Activated CD8-positive, alpha-beta T cell treated with anti-CD3 and anti-CD28 coated beads, Interleukin-2, amount 10 ng/mL, durations not matched to agents 7 days and 5 days (primary cell): Measurements from ENCODE around the gene BTBD7. TPM values are rescaled to one million over a fixed set of nuclear protein-coding genes. Genes with fewer than 3 reads are reported as not detected.

Source experiments
- ATAC-seq: fragments of 150-1000 bp; cut with Tn5 transposase; one replicate; pipeline ENCODE4 v1.10.0; 2021; ENCODE audit warnings: moderate library complexity
- CTCF ChIA-PET: fragments of 350-600 bp; sonication (Branson Sonifier 250); formaldehyde crosslinking; loops from one replicate; lab custom pipeline; 2021; ENCODE audit warnings: antibody characterized with exemption; lab: Charles Lee
- POLR2A ChIA-PET: fragments of 350-600 bp; sonication (Branson Sonifier 250); formaldehyde crosslinking; loops from one replicate; lab custom pipeline; 2021; ENCODE audit warnings: antibody characterized with exemption; lab: Charles Lee
- DNase-seq: peaks from one replicate; pipeline ENCODE4 v3.0.0-alpha.2; 2020
- H3K27ac Mint-ChIP-seq: one replicate; pipeline ENCODE4 v1.8.0; 2021; ENCODE audit warnings: mild to moderate bottlenecking, mixed read lengths
- H3K27me3 Mint-ChIP-seq: one replicate; pipeline ENCODE4 v1.8.0; 2021; ENCODE audit warnings: low read depth, mixed read lengths
- H3K36me3 Mint-ChIP-seq: one replicate; pipeline ENCODE4 v1.8.0; 2021; ENCODE audit warnings: low read depth, mixed read lengths
- H3K4me1 Mint-ChIP-seq: one replicate; pipeline ENCODE4 v1.8.0; 2021; ENCODE audit warnings: low read depth, mixed read lengths
- H3K4me3 Mint-ChIP-seq: one replicate; pipeline ENCODE4 v1.8.0; 2021; ENCODE audit warnings: mild to moderate bottlenecking, mixed read lengths
- H3K9me3 Mint-ChIP-seq: one replicate; pipeline ENCODE4 v1.8.0; 2022; ENCODE audit warnings: mixed read lengths; ENCODE audit not compliant: insufficient read depth
- total RNA-seq, 2 experiments: library from RNA; stranded (reverse); gene quantifications; one replicate each; pipeline ENCODE4 v1.2.3, GENCODE V29; 2021

BTBD7 gene
- total RNA-seq, 2 experiments from 2014 or later: 19.0 to 20.4 TPM

- ATAC-seq: no peak
- no peak overlapping the region for H3K27ac Mint-ChIP-seq
- H3K4me3 Mint-ChIP-seq: no peak overlapping the region
- H3K36me3 Mint-ChIP-seq: peaks cover 37% of the 10 kb centered on the region
- peaks cover 23% of the 10 kb centered on the region for H3K4me1 Mint-ChIP-seq
- ChIA-PET POLR2A (no interaction called here), CTCF (interaction anchor here (0.9 kb wide), 1 partner anchor 88 kb away, joined by 4 read pairs; no protein-coding TSS in a partner anchor)
- H3K27me3 Mint-ChIP-seq: no peaks in the 10 kb centered on the region
- H3K9me3 Mint-ChIP-seq: no peaks in the 10 kb centered on the region
- DNase-seq: no peak
These were observed 131.6 kb downstream of the BTBD7 start for GRCh38 chr14:93201155-93201704.

- DNase-seq (no peak), ATAC-seq (no peak)
- Mint-ChIP-seq H3K9me3 (no peaks in the 10 kb centered on the region), H3K4me1 (peaks cover 20% of the 10 kb centered on the region), H3K36me3 (peaks cover 32% of the 10 kb centered on the region), H3K27me3 (no peaks in the 10 kb centered on the region), H3K27ac (no peak overlapping the region), H3K4me3 (no peak overlapping the region)
- CTCF ChIA-PET: no interaction called here
- POLR2A ChIA-PET: no interaction called here
These were observed 132.3 kb downstream of the BTBD7 start for GRCh38 chr14:93200553-93200952.

GRCh38 chr14:93199031-93199430, 133.8 kb downstream of the BTBD7 start:
- peaks cover 20% of the 10 kb centered on the region for H3K36me3 Mint-ChIP-seq
- no peak overlapping the region for H3K27ac Mint-ChIP-seq
- CTCF ChIA-PET: interaction anchor here (1.1 kb wide), 1 partner anchor 12 kb away, joined by 4 read pairs; no protein-coding TSS in a partner anchor
- no peak for DNase-seq
- H3K27me3 Mint-ChIP-seq: no peaks in the 10 kb centered on the region
- no peak for ATAC-seq
- peaks cover 5% of the 10 kb centered on the region for H3K4me1 Mint-ChIP-seq
- no peak overlapping the region for H3K4me3 Mint-ChIP-seq
- H3K9me3 Mint-ChIP-seq: no peaks in the 10 kb centered on the region
- POLR2A ChIA-PET: interaction anchor here (1.0 to 1.2 kb wide), 2 partner anchors 14 to 25 kb away, joined by 3 read pairs; partner anchors contain the start of genes LYSET and MOAP1

GRCh38 chr14:93195316-93195999, 137.4 kb downstream of the BTBD7 start:
- POLR2A ChIA-PET: interaction anchor here (0.6 to 1.8 kb wide), 4 partner anchors 10 to 152 kb away, joined by 3 to 10 read pairs (median 5); partner anchors contain the start of genes GON7, LYSET, MOAP1 and UBR7
- Mint-ChIP-seq H3K4me3 (no peak overlapping the region), H3K4me1 (no peaks in the 10 kb centered on the region), H3K36me3 (peaks cover 17% of the 10 kb centered on the region), H3K27me3 (no peaks in the 10 kb centered on the region), H3K9me3 (no peaks in the 10 kb centered on the region), H3K27ac (no peak overlapping the region)
- DNase-seq (no peak), ATAC-seq (no peak)
- CTCF ChIA-PET: interaction anchor here (1.2 to 1.3 kb wide), 4 partner anchors 10 to 82 kb away, joined by 3 to 6 read pairs (median 4); partner anchors contain the start of genes GON7, LYSET, MOAP1 and UBR7

Other genes starting within 250 kb of the BTBD7 start
- gene ITPK1, start 217.1 kb downstream of the BTBD7 start, total RNA-seq: 100 to 1,000 TPM; 103 to 107 TPM
- 10 to 100 TPM; 21.0 to 21.5 TPM for gene MOAP1, start 148.1 kb downstream of the BTBD7 start, total RNA-seq
- gene LYSET, start 147.7 kb downstream of the BTBD7 start, total RNA-seq: 10 to 100 TPM in 1 of 2 experiments, 1 to 10 TPM in 1; 9.7 to 10.6 TPM
- 10 to 100 TPM; 21.5 to 24.6 TPM for gene GON7, start 126.0 kb downstream of the BTBD7 start, total RNA-seq
- gene UBR7, start 125.8 kb downstream of the BTBD7 start, total RNA-seq: 10 to 100 TPM; 39.0 to 49.3 TPM
- not detected for gene COX8C, start 14.1 kb upstream of the BTBD7 start, total RNA-seq
- not detected for gene UNC79, start 97.9 kb upstream of the BTBD7 start, total RNA-seq